CD4-positive, alpha-beta T cell (primary cell): Measurements from ENCODE around the gene KCNQ1. TPM values are rescaled to one million over a fixed set of nuclear protein-coding genes. Genes with fewer than 3 reads are reported as not detected.

ENCODE experiments used
- ATAC-seq: fragments of 200-7000 bp; cut with Tn5 transposase; one replicate; pipeline ENCODE4 v1.10.0; 2022; ENCODE audit warnings: mild to moderate bottlenecking; ENCODE audit not compliant: poor library complexity
- CTCF ChIA-PET: fragments of 350-600 bp; sonication (Branson Sonifier 250); formaldehyde crosslinking; loops from one replicate; lab custom pipeline; 2021; ENCODE audit warnings: antibody characterized with exemption, inconsistent platforms; lab: Charles Lee
- POLR2A ChIA-PET: fragments of 350-600 bp; sonication (Branson Sonifier 250); formaldehyde crosslinking; loops from one replicate; lab custom pipeline; 2021; ENCODE audit warnings: antibody characterized with exemption, inconsistent platforms; lab: Charles Lee
- DNase-seq, 14 experiments: peaks; one replicate each; pipeline ENCODE4 v3.0.0-alpha.2; 2013 to 2020; ENCODE audit warnings: mixed read lengths in 2 of 14
- H3K27ac ChIP-seq, 2 donors: one replicate each; pipeline versions ENCODE4 v1.5.1 to v1.7.0; 2013; ENCODE audit warnings: low read length in 2 of 2, low read depth in 1 of 2, mild to moderate bottlenecking in 1 of 2
- H3K27me3 ChIP-seq, 2 experiments: 1 replicate in 1 of 2; 2 replicates in 1 of 2; pipeline versions ENCODE4 v1.6.1 to v1.7.0; 2013; ENCODE audit warnings: low read length in 2 of 2, control low read depth in 1 of 2, mild to moderate bottlenecking in 1 of 2, moderate library complexity in 1 of 2; ENCODE audit not compliant: insufficient read depth in 2 of 2, control insufficient read depth in 1 of 2
- H3K36me3 ChIP-seq: one replicate; pipeline ENCODE4 v1.6.1; 2013; ENCODE audit warnings: low read length, control low read depth; ENCODE audit not compliant: insufficient read depth
- H3K4me1 ChIP-seq: one replicate; pipeline ENCODE4 v1.6.1; 2013; ENCODE audit warnings: low read length, control low read depth; ENCODE audit not compliant: insufficient read depth
- H3K4me3 ChIP-seq: one replicate; pipeline ENCODE4 v1.5.1; 2013; ENCODE audit warnings: mild to moderate bottlenecking, low read length, moderate library complexity
- H3K9me3 ChIP-seq, 2 experiments: 1 replicate in 1 of 2; 2 replicates in 1 of 2; pipeline versions ENCODE4 v1.6.1 to v1.7.0; 2013; ENCODE audit warnings: low read length in 2 of 2, mild to moderate bottlenecking in 2 of 2, control low read depth in 1 of 2, moderate library complexity in 1 of 2; ENCODE audit not compliant: control insufficient read depth in 1 of 2, insufficient read depth in 1 of 2
- H3K27ac Mint-ChIP-seq: one replicate; pipeline ENCODE4 v1.8.0; 2020; ENCODE audit warnings: mixed read lengths
- H3K27me3 Mint-ChIP-seq: one replicate; pipeline ENCODE4 v1.8.0; 2021; ENCODE audit warnings: mixed read lengths
- H3K36me3 Mint-ChIP-seq: one replicate; pipeline ENCODE4 v1.8.0; 2021; ENCODE audit warnings: low read depth, mixed read lengths
- H3K4me1 Mint-ChIP-seq: one replicate; pipeline ENCODE4 v1.8.0; 2021; ENCODE audit warnings: low read depth, mixed read lengths
- H3K4me3 Mint-ChIP-seq: one replicate; pipeline ENCODE4 v1.8.0; 2020; ENCODE audit warnings: mild to moderate bottlenecking, mixed read lengths
- H3K9me3 Mint-ChIP-seq: one replicate; pipeline ENCODE4 v1.8.0; 2020; ENCODE audit warnings: mixed read lengths
- intact Hi-C, 2 experiments: fragments of 100-400 bp; cut with DNase I in 1 of 2; cut with micrococcal nuclease in 1 of 2; formaldehyde crosslinking; loops; one replicate each; pipeline versions ENCODE4 v1.15.1 to v1.9.0; 2023 to 2025; cut with DNase I, micrococcal nuclease
- total RNA-seq, 174 experiments: library from RNA in 2 of 174; stranded (reverse) in 2 of 174; gene quantifications; one replicate each; pipeline ENCODE4 v1.2.3 and lab custom pipeline; 2021 to 2026
- TF ChIP-seq, protein P1 (sequence below): fragments of 200-600 bp; IDR thresholded peaks from one replicate; pipeline ENCODE4 v1.8.0; 2022; ENCODE audit warnings: antibody characterized with exemption, mild to moderate bottlenecking

Gene KCNQ1
- total RNA-seq, 2 experiments from 2014 or later: 31.3 to 33.1 TPM

DNA sequence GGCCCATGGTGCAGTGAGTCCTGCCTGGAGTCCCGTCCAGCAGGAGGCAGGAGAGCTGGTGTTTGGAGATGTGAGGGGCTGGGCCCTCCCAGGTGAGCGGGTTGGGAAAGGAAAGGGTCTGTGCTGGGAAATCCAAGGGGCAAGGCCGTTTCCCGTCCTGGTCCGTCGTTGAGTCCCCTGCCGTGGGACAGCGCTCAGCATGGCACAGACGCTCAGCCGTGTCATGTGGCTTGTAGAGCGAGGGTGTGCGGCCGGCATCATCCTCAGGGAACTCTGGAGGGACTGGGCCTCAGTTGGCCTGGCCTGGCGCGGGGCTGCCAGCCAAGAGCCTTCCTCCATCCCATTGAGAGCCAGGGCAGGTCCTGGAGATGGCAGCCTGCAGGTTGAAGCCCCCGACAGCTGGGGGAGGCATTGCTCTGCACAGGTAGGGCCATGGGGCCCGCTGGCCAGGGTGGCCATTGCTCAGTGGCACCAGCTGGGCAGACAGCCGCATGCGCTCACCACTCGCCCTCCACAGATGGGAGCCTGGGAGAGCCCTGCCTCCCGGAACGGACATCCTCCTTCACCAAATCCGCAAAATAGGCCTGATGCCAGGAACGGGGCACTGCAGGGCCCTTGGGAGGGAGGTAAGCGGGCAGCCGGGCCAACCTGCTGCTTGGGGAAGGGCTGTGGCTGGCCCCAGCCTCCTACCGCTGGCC, 28.7 kb downstream of the KCNQ1 start:
- DNase-seq: no peak
- Histone ChIP-seq H3K4me3 (no peak overlapping the region), H3K27me3 (no peaks in the 10 kb centered on the region), H3K36me3 (no peaks in the 10 kb centered on the region), H3K4me1 (peaks cover 8% of the 10 kb centered on the region), H3K9me3 (peaks cover 0 to 4% of the 10 kb centered on the region in 2 experiments), H3K27ac (no peak overlapping the region)
- H3K4me3 Mint-ChIP-seq: no peak overlapping the region
- intact Hi-C loops: no loop called here
- peaks cover 30% of the 10 kb centered on the region for H3K36me3 Mint-ChIP-seq
- H3K27ac Mint-ChIP-seq: no peak overlapping the region
- no peaks in the 10 kb centered on the region for H3K9me3 Mint-ChIP-seq
- ChIA-PET CTCF (no interaction called here), POLR2A (no interaction called here)
- H3K4me1 Mint-ChIP-seq: peaks cover 34% of the 10 kb centered on the region
- no peaks in the 10 kb centered on the region for H3K27me3 Mint-ChIP-seq
- no peak for ATAC-seq
- TF ChIP-seq, protein P1, sequence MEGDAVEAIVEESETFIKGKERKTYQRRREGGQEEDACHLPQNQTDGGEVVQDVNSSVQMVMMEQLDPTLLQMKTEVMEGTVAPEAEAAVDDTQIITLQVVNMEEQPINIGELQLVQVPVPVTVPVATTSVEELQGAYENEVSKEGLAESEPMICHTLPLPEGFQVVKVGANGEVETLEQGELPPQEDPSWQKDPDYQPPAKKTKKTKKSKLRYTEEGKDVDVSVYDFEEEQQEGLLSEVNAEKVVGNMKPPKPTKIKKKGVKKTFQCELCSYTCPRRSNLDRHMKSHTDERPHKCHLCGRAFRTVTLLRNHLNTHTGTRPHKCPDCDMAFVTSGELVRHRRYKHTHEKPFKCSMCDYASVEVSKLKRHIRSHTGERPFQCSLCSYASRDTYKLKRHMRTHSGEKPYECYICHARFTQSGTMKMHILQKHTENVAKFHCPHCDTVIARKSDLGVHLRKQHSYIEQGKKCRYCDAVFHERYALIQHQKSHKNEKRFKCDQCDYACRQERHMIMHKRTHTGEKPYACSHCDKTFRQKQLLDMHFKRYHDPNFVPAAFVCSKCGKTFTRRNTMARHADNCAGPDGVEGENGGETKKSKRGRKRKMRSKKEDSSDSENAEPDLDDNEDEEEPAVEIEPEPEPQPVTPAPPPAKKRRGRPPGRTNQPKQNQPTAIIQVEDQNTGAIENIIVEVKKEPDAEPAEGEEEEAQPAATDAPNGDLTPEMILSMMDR: no peak

DNA sequence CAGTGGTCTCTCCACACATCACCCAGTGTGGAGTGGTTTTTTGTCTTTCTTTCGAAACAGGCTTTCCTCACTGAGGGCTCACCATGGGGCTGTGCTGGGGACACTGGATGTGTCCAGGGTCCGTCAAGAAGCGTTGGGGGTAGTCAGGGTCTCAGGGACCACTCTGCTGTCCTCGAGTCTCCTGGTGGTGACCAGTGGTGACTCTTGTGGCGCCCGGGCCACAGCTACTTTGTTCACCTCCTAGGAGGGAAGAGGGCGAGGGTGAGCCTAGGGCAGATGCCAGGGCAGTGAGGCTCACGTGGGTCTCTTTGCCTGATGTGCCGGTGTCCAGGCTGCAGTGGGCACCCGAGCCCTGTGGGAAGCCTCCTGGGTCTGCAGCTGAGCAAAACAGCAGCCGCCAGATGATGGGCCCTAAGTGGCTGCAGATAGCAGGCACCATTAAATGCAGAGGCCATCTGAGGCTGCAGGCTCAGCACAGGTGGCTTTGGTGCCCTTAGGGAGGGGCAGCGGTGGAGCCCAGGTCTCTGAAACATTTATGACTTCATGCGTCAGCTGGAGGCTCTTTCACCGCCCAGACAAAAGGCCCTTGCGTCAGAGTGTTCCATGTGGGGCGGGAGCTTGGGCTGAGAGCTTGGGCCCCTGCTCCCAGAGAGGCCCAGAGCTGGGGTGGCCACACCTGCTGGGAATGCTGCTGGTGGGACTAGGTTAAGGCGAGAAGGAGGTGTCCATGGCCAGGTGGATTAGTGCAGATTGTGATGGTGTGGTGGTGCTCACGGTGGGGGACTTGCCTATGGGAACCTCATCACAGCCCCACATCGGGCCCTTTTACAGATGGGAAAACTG, 29.5 kb downstream of the KCNQ1 start:
- intact Hi-C loops: no loop called here
- Mint-ChIP-seq H3K4me1 (peaks cover 26% of the 10 kb centered on the region), H3K27ac (no peak overlapping the region), H3K9me3 (no peaks in the 10 kb centered on the region), H3K36me3 (peaks cover 38% of the 10 kb centered on the region), H3K4me3 (no peak overlapping the region), H3K27me3 (no peaks in the 10 kb centered on the region)
- no peaks in the 10 kb centered on the region for H3K36me3 ChIP-seq
- H3K4me1 ChIP-seq: no peaks in the 10 kb centered on the region
- H3K27me3 ChIP-seq: no peaks in the 10 kb centered on the region
- no peak overlapping the region for H3K4me3 ChIP-seq
- TF ChIP-seq, protein P1: no peak
- ChIA-PET POLR2A (no interaction called here), CTCF (no interaction called here)
- ATAC-seq: no peak
- H3K27ac ChIP-seq: no peak overlapping the region
- H3K9me3 ChIP-seq: peaks cover 0 to 9% of the 10 kb centered on the region in 2 experiments
- DNase-seq: no peak

DNA sequence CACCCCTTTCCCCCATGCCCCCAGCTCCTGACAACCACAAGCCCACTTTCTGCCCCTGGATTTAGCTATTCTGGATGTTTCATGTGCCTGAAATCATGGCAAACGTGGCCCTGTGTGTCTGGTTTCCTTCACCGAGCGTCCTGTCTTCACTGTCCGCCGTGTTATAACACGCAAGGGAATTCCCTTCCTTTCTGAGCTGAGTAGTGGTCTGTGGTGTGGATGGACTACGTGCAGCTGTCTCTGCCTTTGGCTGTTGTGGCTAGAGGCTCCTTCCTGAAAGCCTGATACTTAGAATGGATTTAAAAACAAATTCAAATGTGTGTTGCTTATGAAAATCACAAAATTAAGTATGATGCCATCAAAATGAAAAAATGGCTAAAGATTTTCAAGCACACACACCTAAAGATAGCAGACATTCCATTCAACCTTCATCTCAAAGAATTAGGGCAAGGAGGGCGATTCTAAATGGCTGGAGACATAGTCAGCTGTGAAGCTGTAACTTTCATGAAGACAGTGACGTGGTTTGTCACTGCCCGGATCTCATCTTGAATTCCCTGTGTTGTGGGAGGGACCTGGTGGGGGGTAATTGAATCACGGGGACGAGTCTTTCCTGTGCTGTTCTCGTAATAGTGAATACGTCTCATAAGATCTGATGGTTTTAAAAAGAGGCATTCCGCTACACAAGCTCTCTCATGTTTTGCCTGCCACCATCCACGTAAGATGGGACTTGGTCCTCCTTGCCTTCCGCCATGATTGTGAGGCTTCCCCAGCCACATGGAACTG, 30.5 kb downstream of the KCNQ1 start:
- POLR2A ChIA-PET: no interaction called here
- ATAC-seq (no peak), DNase-seq (no peak)
- H3K4me1 ChIP-seq: peaks cover under 1% of the 10 kb centered on the region
- H3K9me3 ChIP-seq: peaks cover 0 to 13% of the 10 kb centered on the region in 2 experiments
- H3K27ac ChIP-seq: no peak overlapping the region
- H3K27ac Mint-ChIP-seq: no peak overlapping the region
- TF ChIP-seq, protein P1: no peak
- intact Hi-C loops: no loop called here
- peaks cover 27% of the 10 kb centered on the region for H3K4me1 Mint-ChIP-seq
- CTCF ChIA-PET: no interaction called here
- no peaks in the 10 kb centered on the region for H3K36me3 ChIP-seq
- no peaks in the 10 kb centered on the region for H3K27me3 ChIP-seq
- no peak overlapping the region for H3K4me3 Mint-ChIP-seq
- no peak overlapping the region for H3K4me3 ChIP-seq
- H3K36me3 Mint-ChIP-seq: peaks cover 47% of the 10 kb centered on the region
- no peaks in the 10 kb centered on the region for H3K27me3 Mint-ChIP-seq
- peaks cover 3% of the 10 kb centered on the region for H3K9me3 Mint-ChIP-seq
